RWPE1 (cell line): ENCODE results near the gene PFKFB2.

ENCODE experiments used
- CTCF ChIA-PET: fragments of 350-600 bp; sonication (Branson Sonifier 250); formaldehyde crosslinking; extraction: SDS; loops from one replicate; lab custom pipeline; 2021; lab: Yijun Ruan, JAX
- POLR2A ChIA-PET: fragments of 400-600 bp; formaldehyde crosslinking; extraction: SDS; loops from one replicate; lab custom pipeline; 2020; ENCODE audit warnings: antibody characterized with exemption; ENCODE audit not compliant: low non-redundant PET; lab: Yijun Ruan, JAX
- DNase-seq: peaks from one replicate; pipeline ENCODE4 v3.0.0; 2012; ENCODE audit warnings: low spot score
- H3K27ac ChIP-seq: fragments of 450-650 bp; 2 replicates; pipeline ENCODE4 v1.5.1; 2017
- TF ChIP-seq, protein P1 (sequence below): fragments of 450-650 bp; conservative IDR thresholded peaks from 2 replicates; pipeline ENCODE4 v1.5.1; 2017; ENCODE audit warnings: low read depth, mild to moderate bottlenecking

Gene PFKFB2

DNA sequence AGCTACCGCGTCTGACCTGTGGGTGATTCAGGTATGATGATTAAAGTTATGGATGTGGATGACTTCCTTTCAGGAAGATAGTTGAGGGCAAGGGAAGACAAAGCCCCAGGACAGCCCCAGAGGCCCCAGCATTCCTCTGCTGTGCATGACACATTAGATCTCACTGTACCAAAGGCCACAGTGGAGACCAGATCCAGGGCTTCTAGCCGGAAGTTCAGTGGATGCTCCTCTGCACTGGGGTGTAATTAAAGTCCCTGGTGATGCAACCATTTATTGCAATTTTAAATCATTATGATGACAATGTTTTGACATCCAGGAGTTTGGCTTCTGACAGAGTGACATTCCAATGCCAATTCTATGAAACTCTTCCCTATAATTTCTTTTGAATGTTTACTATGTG lies 55.9 kb downstream of the PFKFB2 start:
- CTCF ChIA-PET, result no interaction called here
- no peak for DNase-seq
- POLR2A ChIA-PET, result no interaction called here

DNA sequence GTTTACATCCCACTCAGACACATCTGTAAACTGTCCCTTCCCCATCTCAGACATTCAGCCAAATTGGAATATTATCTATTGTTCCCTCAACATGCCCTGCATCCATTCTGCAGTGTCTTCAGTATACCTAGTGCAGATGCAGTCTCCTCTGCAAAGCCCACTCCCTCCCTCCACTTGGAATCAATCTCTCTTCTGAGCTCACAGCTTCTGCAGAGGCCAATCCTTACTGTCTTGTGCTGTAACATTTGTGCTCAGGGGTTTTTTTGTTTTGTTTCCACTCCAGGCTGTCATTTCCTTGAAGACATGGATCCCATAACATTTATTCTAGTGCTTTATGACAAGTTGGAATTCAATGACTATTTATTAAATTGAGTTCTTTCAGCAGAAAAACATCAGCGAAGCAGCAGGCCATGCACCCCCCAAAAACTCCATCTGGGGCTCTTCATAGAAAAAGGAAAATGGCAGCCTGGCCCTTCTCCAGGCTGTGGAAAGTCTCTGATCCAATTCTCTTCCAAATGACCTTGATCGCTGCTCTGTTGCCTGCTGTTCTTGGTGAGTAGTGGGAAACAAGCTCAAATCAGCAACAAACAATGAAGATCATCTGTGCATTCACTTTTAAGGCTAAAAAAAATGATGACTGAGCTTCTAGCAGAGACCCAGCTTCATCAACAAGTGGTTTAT lies 59.7 kb downstream of the PFKFB2 start:
- no peak overlapping the region for H3K27ac ChIP-seq
- POLR2A ChIA-PET, result no interaction called here
- DNase-seq, result no peak
- TF ChIP-seq, protein P1, sequence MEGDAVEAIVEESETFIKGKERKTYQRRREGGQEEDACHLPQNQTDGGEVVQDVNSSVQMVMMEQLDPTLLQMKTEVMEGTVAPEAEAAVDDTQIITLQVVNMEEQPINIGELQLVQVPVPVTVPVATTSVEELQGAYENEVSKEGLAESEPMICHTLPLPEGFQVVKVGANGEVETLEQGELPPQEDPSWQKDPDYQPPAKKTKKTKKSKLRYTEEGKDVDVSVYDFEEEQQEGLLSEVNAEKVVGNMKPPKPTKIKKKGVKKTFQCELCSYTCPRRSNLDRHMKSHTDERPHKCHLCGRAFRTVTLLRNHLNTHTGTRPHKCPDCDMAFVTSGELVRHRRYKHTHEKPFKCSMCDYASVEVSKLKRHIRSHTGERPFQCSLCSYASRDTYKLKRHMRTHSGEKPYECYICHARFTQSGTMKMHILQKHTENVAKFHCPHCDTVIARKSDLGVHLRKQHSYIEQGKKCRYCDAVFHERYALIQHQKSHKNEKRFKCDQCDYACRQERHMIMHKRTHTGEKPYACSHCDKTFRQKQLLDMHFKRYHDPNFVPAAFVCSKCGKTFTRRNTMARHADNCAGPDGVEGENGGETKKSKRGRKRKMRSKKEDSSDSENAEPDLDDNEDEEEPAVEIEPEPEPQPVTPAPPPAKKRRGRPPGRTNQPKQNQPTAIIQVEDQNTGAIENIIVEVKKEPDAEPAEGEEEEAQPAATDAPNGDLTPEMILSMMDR, result no peak
- CTCF ChIA-PET, result no interaction called here

More for the DNA sequence above, 55.9 kb downstream of the PFKFB2 start:
- TF ChIP-seq, protein P1, result no peak
- H3K27ac ChIP-seq, result no peak overlapping the region

DNA sequence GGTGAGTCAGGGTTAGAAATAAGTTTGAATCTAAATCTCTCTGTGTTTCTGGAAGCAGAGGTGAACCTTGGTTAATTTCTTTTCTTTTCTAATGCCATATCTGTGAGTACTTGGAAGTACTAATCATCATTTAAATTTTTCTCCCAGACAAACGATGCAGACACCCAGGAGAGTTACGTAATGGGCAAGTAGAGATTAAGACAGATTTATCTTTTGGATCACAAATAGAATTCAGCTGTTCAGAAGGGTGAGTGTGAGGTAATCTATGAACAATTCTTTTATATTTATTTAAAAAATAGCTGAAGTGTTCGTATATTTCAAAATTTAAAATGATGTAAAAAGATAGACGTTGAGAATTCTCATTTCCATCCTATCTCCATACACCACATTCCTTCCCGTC lies 62.2 kb downstream of the PFKFB2 start:
- ChIA-PET POLR2A (no interaction called here), CTCF (no interaction called here)
- DNase-seq, result no peak
- TF ChIP-seq, protein P1, result no peak
- H3K27ac ChIP-seq, result no peak overlapping the region

DNA sequence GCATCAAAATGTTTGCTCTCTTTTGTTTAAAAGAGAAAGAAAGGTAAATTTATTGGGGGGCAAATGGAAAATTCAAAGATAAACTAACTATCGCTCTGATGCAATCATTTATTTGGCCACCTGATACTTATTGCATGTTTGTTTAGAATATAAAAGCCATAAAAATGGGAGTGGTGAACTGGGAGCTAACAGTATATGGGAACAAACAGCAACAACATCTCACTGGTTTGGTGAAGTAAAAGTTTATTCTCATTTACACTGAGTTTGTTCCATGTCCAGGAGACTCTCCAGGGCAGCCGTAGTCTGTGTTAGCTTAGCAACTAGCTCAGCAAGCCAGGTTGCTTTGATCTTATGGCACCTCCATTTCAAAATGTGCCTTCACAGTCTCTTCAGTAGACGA lies 71.3 kb downstream of the PFKFB2 start:
- ChIA-PET CTCF (interaction anchor here (0.6 kb wide), 1 partner anchor 1319 kb away, joined by 3 read pairs; no protein-coding TSS in a partner anchor), POLR2A (no interaction called here)
- no peak for DNase-seq
- H3K27ac ChIP-seq, result no peak overlapping the region
- TF ChIP-seq, protein P1, result no peak

DNA sequence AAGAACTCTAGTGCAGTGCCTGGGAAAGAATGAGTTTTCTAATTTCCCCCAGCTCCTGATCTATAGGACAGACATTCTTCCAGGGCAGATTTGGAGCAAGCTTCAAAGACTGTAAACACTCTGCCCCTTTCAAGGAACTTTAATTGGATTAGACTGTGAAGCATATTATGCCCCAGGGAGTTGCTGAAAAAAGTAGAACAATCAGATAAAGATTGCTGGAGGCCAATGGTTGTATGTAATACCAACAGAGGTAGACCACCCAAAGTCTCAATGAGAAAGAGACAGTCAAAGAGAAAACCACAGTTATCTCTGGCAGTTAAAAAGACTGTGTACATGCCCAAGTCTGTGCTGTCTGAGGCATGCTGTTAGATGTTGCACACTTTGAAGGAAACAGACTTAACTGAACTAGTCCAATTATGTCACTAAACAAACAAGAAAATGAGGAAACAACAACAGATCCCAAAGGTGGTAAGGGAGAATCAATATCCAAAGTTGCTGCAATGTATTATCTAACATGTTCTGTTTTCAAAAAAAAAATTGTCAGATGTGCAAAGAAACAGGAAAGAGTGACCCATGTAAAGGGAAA lies 75.4 kb downstream of the PFKFB2 start:
- ChIA-PET CTCF (no interaction called here), POLR2A (no interaction called here)
- H3K27ac ChIP-seq, result no peak overlapping the region
- DNase-seq, result no peak
- TF ChIP-seq, protein P1, result no peak

DNA sequence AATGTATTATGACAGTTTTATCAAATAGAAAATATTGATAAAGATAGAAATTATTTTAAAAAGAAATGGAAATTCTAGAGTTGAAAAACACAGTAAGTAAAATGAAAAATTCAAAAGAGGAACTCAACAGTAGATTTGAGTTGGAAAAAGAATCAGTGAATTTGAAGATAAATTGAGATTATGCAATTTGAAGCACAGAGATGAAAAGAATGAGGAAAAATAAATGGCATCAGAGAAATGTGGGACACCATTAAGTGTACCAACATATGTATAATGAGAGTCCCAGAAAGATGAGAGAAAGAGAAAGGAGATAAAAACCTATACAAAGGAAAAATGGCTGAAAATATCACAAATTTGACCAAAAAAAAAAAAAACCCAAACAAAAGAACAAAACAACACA lies 76.0 kb downstream of the PFKFB2 start:
- TF ChIP-seq, protein P1, result no peak
- CTCF ChIA-PET, result no interaction called here
- no peak overlapping the region for H3K27ac ChIP-seq
- POLR2A ChIA-PET, result no interaction called here
- DNase-seq, result no peak
